Measurements from ENCODE around the gene WBP11. TPM values are rescaled to one million over a fixed set of nuclear protein-coding genes. Genes with fewer than 3 reads are reported as not detected.
A peak's percentile ranks its signal among the peaks of the same experiment; 100 is the strongest.

WBP11 gene
- total RNA-seq, 6 donors from 2014 or later = 18.2 to 45.0 (median 25.3) TPM

GRCh38 chr12:14770496-14771461, 32.5 kb downstream of the WBP11 start:
- peak overlapping the region; percentile 79 to 87 (median 84) for H3K4me3 ChIP-seq
- H3K4me1 ChIP-seq = peaks cover 0 to 27% (median 15%) of the 10 kb centered on the region in 4 donors
- WGBS, 2 donors = 1 to 2% methylated on average over 28 to 56 of the region's 56 CpGs
- H3K27ac ChIP-seq = peak overlapping the region; percentile 97 to 99 (median 98)
- H3K36me3 ChIP-seq = peaks cover 0 to 3% (median 0%) of the 10 kb centered on the region in 4 donors
- no peaks in the 10 kb centered on the region for H3K27me3 ChIP-seq
- TF ChIP-seq EP300 (IDR thresholded peaks at IDR 0.05) (peak in 2 of 4 donors; percentile 5 to 94), POLR2A (IDR thresholded peaks at IDR 0.05) (peak in 3 of 4 donors; percentile 90 to 98 (median 97)), POLR2AphosphoS5 (IDR thresholded peaks at IDR 0.05) (peak; percentile 98 to 100)
- TF ChIP-seq, protein P1, sequence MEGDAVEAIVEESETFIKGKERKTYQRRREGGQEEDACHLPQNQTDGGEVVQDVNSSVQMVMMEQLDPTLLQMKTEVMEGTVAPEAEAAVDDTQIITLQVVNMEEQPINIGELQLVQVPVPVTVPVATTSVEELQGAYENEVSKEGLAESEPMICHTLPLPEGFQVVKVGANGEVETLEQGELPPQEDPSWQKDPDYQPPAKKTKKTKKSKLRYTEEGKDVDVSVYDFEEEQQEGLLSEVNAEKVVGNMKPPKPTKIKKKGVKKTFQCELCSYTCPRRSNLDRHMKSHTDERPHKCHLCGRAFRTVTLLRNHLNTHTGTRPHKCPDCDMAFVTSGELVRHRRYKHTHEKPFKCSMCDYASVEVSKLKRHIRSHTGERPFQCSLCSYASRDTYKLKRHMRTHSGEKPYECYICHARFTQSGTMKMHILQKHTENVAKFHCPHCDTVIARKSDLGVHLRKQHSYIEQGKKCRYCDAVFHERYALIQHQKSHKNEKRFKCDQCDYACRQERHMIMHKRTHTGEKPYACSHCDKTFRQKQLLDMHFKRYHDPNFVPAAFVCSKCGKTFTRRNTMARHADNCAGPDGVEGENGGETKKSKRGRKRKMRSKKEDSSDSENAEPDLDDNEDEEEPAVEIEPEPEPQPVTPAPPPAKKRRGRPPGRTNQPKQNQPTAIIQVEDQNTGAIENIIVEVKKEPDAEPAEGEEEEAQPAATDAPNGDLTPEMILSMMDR (IDR thresholded peaks at IDR 0.05) = no peak
- DNase-seq (peak; percentile 89 to 96), ATAC-seq (ENCODE audit: low FRiP score in 2 of 2) (peak; percentile 83 to 91)
- peaks cover 0 to 3% (median 0%) of the 10 kb centered on the region in 4 donors for H3K9me3 ChIP-seq

DNA sequence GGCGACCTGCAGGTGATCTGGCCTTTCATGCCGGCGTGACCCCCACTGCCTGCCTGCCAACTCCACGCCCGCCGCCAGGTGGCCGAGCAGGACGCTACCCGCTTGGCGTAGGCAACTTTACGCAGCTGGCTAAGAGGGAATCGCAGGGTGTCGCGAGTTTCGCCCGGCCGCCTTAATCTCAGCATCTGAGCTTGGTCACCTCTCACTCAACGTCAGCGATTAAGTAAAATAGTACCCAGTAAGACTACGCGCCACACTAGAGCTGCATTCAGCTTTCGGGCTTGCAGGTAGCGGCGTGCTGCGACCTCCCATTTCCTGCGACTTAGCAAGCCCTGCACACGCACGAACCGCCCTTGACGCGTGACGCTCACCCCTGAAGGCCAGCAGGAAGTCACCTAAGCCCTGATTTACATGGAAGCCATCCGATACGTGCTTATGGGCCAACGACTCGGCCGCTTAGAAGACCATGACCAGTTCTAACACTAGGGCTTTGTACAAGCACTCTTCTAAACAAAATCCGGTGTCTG, 33.2 kb downstream of the WBP11 start:
- DNase-seq (peak; percentile 89 to 97), ATAC-seq (ENCODE audit: low FRiP score in 2 of 2) (peak; percentile 79 to 88)
- peaks cover 0 to 22% (median 13%) of the 10 kb centered on the region in 4 donors for H3K4me1 ChIP-seq
- WGBS, 2 donors = 0 to 1% methylated on average over 14 to 36 of the region's 38 CpGs
- no peaks in the 10 kb centered on the region for H3K27me3 ChIP-seq
- peak overlapping the region; percentile 97 to 99 (median 98) for H3K27ac ChIP-seq
- H3K36me3 ChIP-seq = peaks cover 0 to 3% (median 0%) of the 10 kb centered on the region in 4 donors
- TF ChIP-seq POLR2AphosphoS5 (IDR thresholded peaks at IDR 0.05) = peak; percentile 55 to 68
- no peak for TF ChIP-seq EP300 (IDR thresholded peaks at IDR 0.05)
- TF ChIP-seq, protein P1 (IDR thresholded peaks at IDR 0.05) = peak; percentile 84 to 97 (median 96)
- TF ChIP-seq POLR2A (IDR thresholded peaks at IDR 0.05) = peak in 2 of 4 donors; percentile 53 to 56
- H3K9me3 ChIP-seq = peaks cover 0 to 3% (median 0%) of the 10 kb centered on the region in 4 donors
- H3K4me3 ChIP-seq = peak overlapping the region; percentile 79 to 87 (median 84)

DNA sequence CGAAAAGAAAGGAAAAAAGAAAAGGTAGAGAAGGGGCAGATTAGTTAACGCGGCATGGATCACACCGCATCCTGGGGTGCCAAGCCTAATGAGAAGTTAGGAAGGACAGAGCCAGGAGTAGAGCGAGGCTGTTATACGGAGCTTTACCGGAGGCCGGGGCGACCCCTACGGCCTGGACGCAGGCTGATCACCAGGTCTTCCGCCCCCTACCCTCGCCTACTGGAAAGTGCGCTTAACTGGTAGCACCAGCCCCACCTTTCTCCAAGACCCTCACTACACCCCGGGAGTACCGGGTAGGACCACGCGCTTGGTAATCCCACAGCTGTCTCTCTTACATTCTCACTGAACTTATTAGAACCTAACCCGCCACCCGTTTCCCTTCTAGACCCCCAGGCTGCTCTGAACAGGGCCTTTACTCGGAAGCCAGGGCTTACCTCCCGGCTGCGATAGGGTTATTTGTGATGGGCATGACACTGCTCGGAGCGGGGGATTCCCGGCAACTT, 33.8 kb downstream of the WBP11 start:
- WGBS, 2 donors = 1 to 5% methylated on average over 20 to 26 of the region's 26 CpGs
- DNase-seq = peak; percentile 31 to 53
- no peak for TF ChIP-seq EP300 (IDR thresholded peaks at IDR 0.05)
- TF ChIP-seq, protein P1 (IDR thresholded peaks at IDR 0.05) = no peak
- TF ChIP-seq POLR2AphosphoS5 (IDR thresholded peaks at IDR 0.05) = no peak
- no peak for TF ChIP-seq POLR2A (IDR thresholded peaks at IDR 0.05)
- H3K4me1 ChIP-seq = peaks cover 0 to 22% (median 13%) of the 10 kb centered on the region in 4 donors
- H3K27ac ChIP-seq = peak overlapping the region; percentile 97 to 99 (median 98)
- H3K36me3 ChIP-seq = peaks cover 0 to 3% (median 0%) of the 10 kb centered on the region in 4 donors
- no peaks in the 10 kb centered on the region for H3K27me3 ChIP-seq
- ATAC-seq (ENCODE audit: low FRiP score in 2 of 2) = peak; percentile 0 to 4
- H3K9me3 ChIP-seq = peaks cover 0 to 3% (median 0%) of the 10 kb centered on the region in 4 donors
- H3K4me3 ChIP-seq = peak overlapping the region; percentile 79 to 87 (median 84)

GRCh38 chr12:14768823-14769405, 34.4 kb downstream of the WBP11 start:
- ATAC-seq (ENCODE audit: low FRiP score in 2 of 2) = no peak
- H3K4me3 ChIP-seq = peak overlapping the region; percentile 79 to 87 (median 84)
- peaks cover 0 to 3% (median 0%) of the 10 kb centered on the region in 4 donors for H3K36me3 ChIP-seq
- DNase-seq = peak in 1 of 2 donors; percentile 42
- peaks cover 0 to 22% (median 13%) of the 10 kb centered on the region in 4 donors for H3K4me1 ChIP-seq
- no peaks in the 10 kb centered on the region for H3K27me3 ChIP-seq
- WGBS, 2 donors = 41 to 50% methylated on average over 15 of the region's 16 CpGs
- TF ChIP-seq EP300 (IDR thresholded peaks at IDR 0.05) = no peak
- TF ChIP-seq, protein P1 (IDR thresholded peaks at IDR 0.05) = no peak
- TF ChIP-seq POLR2A (IDR thresholded peaks at IDR 0.05) = no peak
- TF ChIP-seq POLR2AphosphoS5 (IDR thresholded peaks at IDR 0.05) = no peak
- peaks cover 0 to 3% (median 0%) of the 10 kb centered on the region in 4 donors for H3K9me3 ChIP-seq
- peak overlapping the region; percentile 97 to 99 (median 98) for H3K27ac ChIP-seq
